H9 (cell line): ENCODE results near the gene GOLGA7B. TPM values are rescaled to one million over a fixed set of nuclear protein-coding genes. Genes with fewer than 3 reads are reported as not detected.

Source experiments
- DNase-seq: peaks from one replicate; pipeline ENCODE4 v3.0.0-alpha.2; 2017
- H2AFZ ChIP-seq: one replicate; pipeline ENCODE4 v1.6.1; 2013; ENCODE audit warnings: mild to moderate bottlenecking, low read length, control low read depth, moderate library complexity
- H2AK5ac ChIP-seq: 2 replicates; pipeline ENCODE4 v1.6.1; 2013; ENCODE audit warnings: low read length, control low read depth, mixed read lengths; ENCODE audit not compliant: insufficient read length
- H2BK120ac ChIP-seq: one replicate; pipeline ENCODE4 v1.6.1; 2013; ENCODE audit warnings: low read depth, mild to moderate bottlenecking, low read length, control low read depth, inconsistent platforms; ENCODE audit not compliant: poor library complexity, severe bottlenecking
- H2BK12ac ChIP-seq: 2 replicates; pipeline ENCODE4 v1.6.1; 2013; ENCODE audit warnings: low read length, control low read depth, mixed read lengths, low read depth; ENCODE audit not compliant: insufficient read length
- H2BK15ac ChIP-seq: 2 replicates; pipeline ENCODE4 v1.6.1; 2013; ENCODE audit warnings: low read depth, low read length, control low read depth
- H2BK20ac ChIP-seq: one replicate; pipeline ENCODE4 v1.6.1; 2013; ENCODE audit warnings: low read depth, mild to moderate bottlenecking, low read length, control low read depth, inconsistent platforms; ENCODE audit not compliant: poor library complexity, severe bottlenecking
- H2BK5ac ChIP-seq: 2 replicates; pipeline ENCODE4 v1.6.1; 2013; ENCODE audit warnings: low read length, control low read depth, mixed read lengths; ENCODE audit not compliant: insufficient read length
- H3K14ac ChIP-seq: 2 replicates; pipeline ENCODE4 v1.6.1; 2013; ENCODE audit warnings: low read length, control low read depth; ENCODE audit not compliant: insufficient read depth
- H3K18ac ChIP-seq: 2 replicates; pipeline ENCODE4 v1.6.1; 2013; ENCODE audit warnings: low read depth, mild to moderate bottlenecking, mixed read lengths, low read length, control low read depth; ENCODE audit not compliant: insufficient read length
- H3K23ac ChIP-seq: 2 replicates; pipeline ENCODE4 v1.6.1; 2013; ENCODE audit warnings: low read length, control low read depth, mixed read lengths, low read depth; ENCODE audit not compliant: insufficient read length
- H3K23me2 ChIP-seq: 2 replicates; pipeline ENCODE4 v1.6.1; 2013; ENCODE audit warnings: low read depth, mild to moderate bottlenecking, mixed read lengths, low read length, control low read depth; ENCODE audit not compliant: insufficient read length, poor library complexity, severe bottlenecking
- H3K27ac ChIP-seq: 2 replicates; pipeline ENCODE4 v1.5.1; 2013; ENCODE audit warnings: low read length, control low read depth, mixed read lengths, low read depth; ENCODE audit not compliant: insufficient read length
- H3K27me3 ChIP-seq: 2 replicates; pipeline ENCODE4 v1.6.1; 2013; ENCODE audit warnings: low read length, control low read depth, inconsistent platforms; ENCODE audit not compliant: insufficient read depth
- H3K4ac ChIP-seq: 2 replicates; pipeline ENCODE4 v1.6.1; 2013; ENCODE audit warnings: low read depth, mild to moderate bottlenecking, control low read depth, inconsistent platforms, low read length, moderate library complexity
- H3K4me1 ChIP-seq: 2 replicates; pipeline ENCODE4 v1.6.1; 2013; ENCODE audit warnings: low read length, control low read depth, inconsistent platforms; ENCODE audit not compliant: insufficient read depth
- H3K4me2 ChIP-seq: 2 replicates; pipeline ENCODE4 v1.6.1; 2013; ENCODE audit warnings: low read length, control low read depth, mixed read lengths; ENCODE audit not compliant: insufficient read length, insufficient read depth
- H3K56ac ChIP-seq: 2 replicates; pipeline ENCODE4 v1.6.1; 2013; ENCODE audit warnings: low read depth, mild to moderate bottlenecking, mixed read lengths, low read length, control low read depth; ENCODE audit not compliant: insufficient read length
- H3K79me1 ChIP-seq: 2 replicates; pipeline ENCODE4 v1.6.1; 2013; ENCODE audit warnings: low read depth, mild to moderate bottlenecking, moderate library complexity, low read length, control low read depth, inconsistent platforms; ENCODE audit not compliant: insufficient read depth, poor library complexity, severe bottlenecking
- H3K79me2 ChIP-seq: 2 replicates; pipeline ENCODE4 v1.6.1; 2013; ENCODE audit warnings: low read length, control low read depth, inconsistent platforms; ENCODE audit not compliant: insufficient read depth
- H3K9ac ChIP-seq: 2 replicates; pipeline ENCODE4 v1.6.1; 2013; ENCODE audit warnings: low read length, control low read depth, mixed read lengths; ENCODE audit not compliant: insufficient read length; ENCODE audit errors: extremely low read depth
- H3K9me3 ChIP-seq: one replicate; pipeline ENCODE4 v1.6.1; 2013; ENCODE audit warnings: low read depth, low read length, inconsistent platforms; ENCODE audit not compliant: control insufficient read depth
- H3T11ph ChIP-seq: one replicate; pipeline ENCODE4 v1.6.1; 2013; ENCODE audit warnings: mild to moderate bottlenecking, low read length, control low read depth, inconsistent platforms
- H4K20me1 ChIP-seq: one replicate; pipeline ENCODE4 v1.6.1; 2013; ENCODE audit not compliant: control insufficient read depth, insufficient read length, insufficient read depth
- H4K5ac ChIP-seq: 2 replicates; pipeline ENCODE4 v1.6.1; 2013; ENCODE audit warnings: low read depth, mild to moderate bottlenecking, mixed read lengths, low read length, control low read depth; ENCODE audit not compliant: insufficient read length
- H4K8ac ChIP-seq: replicated peaks from 2 replicates; pipeline ENCODE4 v1.6.1; 2013; ENCODE audit warnings: low read length, control low read depth, mixed read lengths, low read depth; ENCODE audit not compliant: insufficient read length
- H4K91ac ChIP-seq: 2 replicates; pipeline ENCODE4 v1.6.1; 2013; ENCODE audit warnings: low read depth, mild to moderate bottlenecking, moderate library complexity, mixed read lengths, low read length, control low read depth; ENCODE audit not compliant: insufficient read length
- H3K27ac Mint-ChIP-seq, 3 experiments: 2 replicates in 2 of 3; 3 replicates in 1 of 3; pipeline ENCODE4 v1.8.0; 2020 to 2021; ENCODE audit warnings: mixed read lengths in 3 of 3, mild to moderate bottlenecking in 1 of 3, moderate library complexity in 1 of 3
- H3K27me3 Mint-ChIP-seq: 2 replicates; pipeline ENCODE4 v1.8.0; 2021; ENCODE audit warnings: low read depth, mild to moderate bottlenecking, moderate library complexity, mixed read lengths
- H3K36me3 Mint-ChIP-seq, 3 experiments: 2 replicates in 2 of 3; 3 replicates in 1 of 3; pipeline ENCODE4 v1.8.0; 2020 to 2021; ENCODE audit warnings: low read depth in 3 of 3, mixed read lengths in 3 of 3; ENCODE audit not compliant: insufficient read depth in 1 of 3
- H3K4me1 Mint-ChIP-seq, 2 experiments: 2 replicates each; pipeline ENCODE4 v1.8.0; 2020; ENCODE audit warnings: mixed read lengths in 2 of 2
- H3K4me3 Mint-ChIP-seq, 2 experiments: 2 replicates in 1 of 2; 3 replicates in 1 of 2; pipeline ENCODE4 v1.8.0; 2020 to 2021; ENCODE audit warnings: mild to moderate bottlenecking in 2 of 2, mixed read lengths in 2 of 2, moderate library complexity in 1 of 2
- H3K9me3 Mint-ChIP-seq, 2 experiments: 2 replicates in 1 of 2; 3 replicates in 1 of 2; pipeline ENCODE4 v1.8.0; 2020; ENCODE audit warnings: mild to moderate bottlenecking in 2 of 2, mixed read lengths in 2 of 2, moderate library complexity in 1 of 2
- CTCF ChIP-seq: fragments of 200-600 bp; sonication (generic); conservative IDR thresholded peaks from 3 replicates; pipeline ENCODE4 v1.8.0; 2021; ENCODE audit warnings: antibody characterized with exemption, mild to moderate bottlenecking
- WGBS: extraction: QIAGEN DNeasy Blood & Tissue Kit; methylation state at CpG from one replicate; pipeline ENCODE4 v1.1.7; 2013; ENCODE audit warnings: missing lambda C conversion rate, low lambda C conversion rate, mixed read lengths; ENCODE audit not compliant: insufficient read length; ENCODE audit errors: extremely low coverage; 5-methylcytosine and 5-hydroxymethylcytosine counted together
- total RNA-seq: library from RNA; stranded (reverse); gene quantifications from 2 replicates; pipeline ENCODE4 v1.2.1, GENCODE V29; 2021

GOLGA7B gene
- total RNA-seq, 1 experiment from 2014 or later: 0.04 TPM

DNA sequence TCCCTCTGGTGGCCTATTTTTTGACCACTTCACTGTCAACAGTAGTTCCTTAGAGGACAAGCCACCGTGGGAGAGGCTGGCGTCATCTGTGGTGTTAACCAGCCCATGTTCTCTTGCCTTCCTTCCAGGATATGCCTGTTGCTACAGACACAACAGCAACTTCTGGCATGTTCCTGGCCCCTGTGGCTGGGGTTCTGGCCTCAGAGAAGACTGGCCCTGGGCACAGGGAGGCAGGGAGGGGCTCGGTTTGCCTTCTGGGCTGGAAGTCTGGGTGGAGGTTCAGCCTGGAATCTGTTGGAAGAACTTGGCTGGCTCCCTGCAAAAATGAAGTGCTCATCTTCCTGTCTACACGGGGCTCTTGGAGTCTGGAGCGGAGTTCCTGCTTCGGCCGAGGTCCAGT lies 25.7 kb downstream of the GOLGA7B start:
- Histone ChIP-seq H2BK20ac (no peak overlapping the region), H3K23me2 (no peaks in the 10 kb centered on the region)
- no peak overlapping the region for H3K4me3 Mint-ChIP-seq

More for the DNA sequence above, 25.7 kb downstream of the GOLGA7B start:
- no peak for DNase-seq
- Histone ChIP-seq H3T11ph (no peak overlapping the region), H2BK120ac (no peak overlapping the region), H4K8ac (no peak overlapping the region), H3K23ac (no peak overlapping the region), H4K5ac (no peak overlapping the region), H2AFZ (no peak overlapping the region), H2BK15ac (no peak overlapping the region), H3K27ac (no peak overlapping the region), H3K4me2 (no peak overlapping the region), H3K4ac (no peak overlapping the region), H3K9ac (no peak overlapping the region), H2BK12ac (no peak overlapping the region), H2AK5ac (no peak overlapping the region), H3K14ac (no peak overlapping the region), H3K79me1 (no peaks in the 10 kb centered on the region), H3K4me1 (no peaks in the 10 kb centered on the region; the same call in 1 of the 2 replicates), H3K18ac (no peak overlapping the region), H4K20me1 (no peaks in the 10 kb centered on the region), H3K56ac (no peak overlapping the region), H2BK5ac (no peak overlapping the region), H3K27me3 (no peaks in the 10 kb centered on the region), H3K9me3 (no peaks in the 10 kb centered on the region), H4K91ac (no peak overlapping the region), H3K79me2 (no peaks in the 10 kb centered on the region)
- no peaks in the 10 kb centered on the region for H3K9me3 Mint-ChIP-seq
- H3K36me3 Mint-ChIP-seq: no peaks in the 10 kb centered on the region; a peak in 2 of 7 replicates
- peaks cover 16 to 20% of the 10 kb centered on the region in 2 experiments for H3K4me1 Mint-ChIP-seq
- no peak overlapping the region for H3K27ac Mint-ChIP-seq
- WGBS: no CpG with 5 or more reads among the region's 7 CpGs
- peaks cover 6% of the 10 kb centered on the region for H3K27me3 Mint-ChIP-seq
- no peak for TF ChIP-seq CTCF
